HG03175 (cell line): ENCODE results near the gene CALHM1.
"Not testable (repeated sequence)": the region's sequence is repeated elsewhere in the genome, so short reads cannot be mapped to it uniquely, and the experiment has no call there.

Experiments
- ATAC-seq: cut with Tn5 transposase; IDR thresholded peaks from one replicate; pipeline ENCODE4 v1.9.1; 2021; ENCODE audit warnings: mild to moderate bottlenecking, moderate library complexity; ENCODE audit not compliant: unreplicated experiment

The CALHM1 gene, protein sequence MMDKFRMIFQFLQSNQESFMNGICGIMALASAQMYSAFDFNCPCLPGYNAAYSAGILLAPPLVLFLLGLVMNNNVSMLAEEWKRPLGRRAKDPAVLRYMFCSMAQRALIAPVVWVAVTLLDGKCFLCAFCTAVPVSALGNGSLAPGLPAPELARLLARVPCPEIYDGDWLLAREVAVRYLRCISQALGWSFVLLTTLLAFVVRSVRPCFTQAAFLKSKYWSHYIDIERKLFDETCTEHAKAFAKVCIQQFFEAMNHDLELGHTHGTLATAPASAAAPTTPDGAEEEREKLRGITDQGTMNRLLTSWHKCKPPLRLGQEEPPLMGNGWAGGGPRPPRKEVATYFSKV

DNA sequence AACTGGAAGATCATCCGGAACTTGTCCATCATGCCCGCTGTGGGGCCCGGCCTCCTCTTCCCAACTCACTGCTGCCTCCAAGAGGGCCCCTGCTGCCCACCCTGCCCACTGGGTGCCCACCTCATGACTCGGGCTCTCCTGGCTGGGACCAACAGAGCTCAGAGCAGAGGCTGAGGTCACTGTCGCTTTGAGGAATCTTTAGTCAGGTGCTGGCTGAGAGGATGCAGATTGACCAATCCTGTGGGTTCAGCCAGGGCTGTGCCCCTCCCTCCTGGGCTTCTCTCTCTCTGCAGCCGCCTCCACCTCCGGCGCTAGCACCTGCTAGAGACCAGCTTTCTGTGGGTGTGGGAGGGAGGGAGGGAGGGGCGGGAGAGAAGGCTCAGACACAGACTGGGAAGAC lies at the start of gene CALHM1:
TSS of gene CALHM1 (minus strand) at position 181 of the 400 bp plus-strand sequence. CDS start at position 32, 149 bp downstream.
- peak; percentile 53 for ATAC-seq

DNA sequence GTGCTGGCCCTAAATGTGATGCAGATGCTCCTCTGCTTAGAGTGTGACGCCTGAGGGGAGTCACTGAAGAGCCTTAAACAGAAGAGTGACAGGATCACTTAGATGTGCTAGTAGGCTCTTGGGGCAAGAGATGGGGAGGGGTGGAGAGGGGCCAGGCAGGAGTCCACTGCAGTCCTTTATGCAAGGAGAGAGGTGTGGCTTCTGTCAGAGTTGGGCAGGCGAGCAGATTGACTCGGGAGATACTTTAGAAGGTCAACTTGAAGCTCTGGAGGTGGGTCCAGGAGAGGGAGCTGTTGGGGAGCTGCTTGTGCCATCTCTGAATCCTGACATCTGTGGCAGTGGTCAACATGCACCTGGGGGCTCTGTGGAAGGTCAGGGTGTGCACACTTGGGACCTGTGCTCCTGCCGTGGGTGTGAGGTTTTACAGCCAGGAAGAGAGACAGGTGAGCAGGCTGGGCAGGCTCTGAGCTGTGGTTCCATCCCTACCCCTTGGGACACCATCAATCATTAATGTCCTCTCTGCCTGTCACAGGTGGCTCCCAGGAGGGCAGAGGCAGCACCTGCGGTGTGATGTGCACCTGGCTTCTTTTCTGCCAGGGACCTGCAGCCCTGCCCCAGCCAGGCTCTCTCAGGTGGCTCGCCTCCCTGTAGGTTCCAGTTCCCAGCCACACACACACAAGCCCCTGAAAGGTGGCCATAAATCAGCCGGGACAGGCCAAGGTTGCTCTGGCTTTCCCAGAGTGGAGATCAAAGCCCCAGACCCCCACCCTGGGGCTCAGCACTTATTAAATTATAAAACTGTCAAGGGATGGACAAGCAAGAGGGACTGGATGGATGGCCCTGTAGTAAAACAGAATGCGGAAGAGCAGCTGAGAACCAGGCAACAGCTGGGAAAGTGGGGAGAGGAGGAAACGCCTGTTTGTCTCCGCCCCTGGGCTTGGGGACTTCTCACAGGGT lies 48.8 kb upstream of the CALHM1 start:
- no peak for ATAC-seq

DNA sequence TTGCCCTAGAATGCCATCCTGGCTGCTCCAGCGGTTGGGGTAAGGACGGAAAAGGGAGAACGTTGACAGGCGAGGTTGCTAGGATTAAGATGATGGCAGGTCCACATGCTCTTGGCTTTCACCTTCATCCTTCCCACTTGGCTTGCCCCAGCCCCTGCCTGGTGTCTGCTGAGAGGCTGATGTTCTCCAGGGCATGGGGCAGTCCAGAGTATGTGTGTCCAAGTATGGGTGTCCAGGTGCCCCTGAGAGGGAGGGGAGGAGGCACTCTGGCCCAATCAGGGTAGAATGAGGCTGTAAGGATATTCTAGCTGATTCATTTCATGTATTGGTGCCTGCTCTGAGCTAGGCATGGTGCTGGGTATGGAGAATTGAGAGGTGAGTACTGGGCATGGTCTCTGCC lies 47.4 kb upstream of the CALHM1 start:
- ATAC-seq = no peak

DNA sequence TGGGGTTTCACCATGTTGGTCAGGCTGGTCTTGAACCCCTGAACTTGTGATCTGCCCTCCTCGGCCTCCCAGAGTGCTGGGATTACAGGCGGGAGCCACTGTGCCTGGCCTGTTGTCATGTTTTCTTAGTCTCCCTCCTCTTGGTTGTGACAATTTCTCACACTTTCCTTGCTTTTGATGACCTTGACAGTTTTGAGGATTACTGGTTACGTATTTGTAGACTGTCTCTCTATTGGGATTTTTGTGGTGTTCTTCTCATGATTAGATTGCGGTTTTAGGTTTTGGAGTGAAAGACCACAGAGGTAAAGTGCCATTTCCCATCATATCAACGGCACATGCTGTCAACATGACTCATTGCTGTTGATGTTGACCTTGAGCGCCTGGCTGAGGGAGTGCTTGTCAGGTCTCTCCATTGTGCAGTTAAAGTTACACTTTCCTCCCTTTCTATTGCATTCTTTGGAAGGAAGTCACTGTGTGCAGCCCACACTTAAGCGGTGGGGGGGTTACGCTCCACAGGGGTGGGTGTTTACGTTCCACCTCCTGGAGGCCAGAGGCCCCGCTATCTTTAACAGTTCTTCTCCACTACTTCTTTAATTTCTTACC lies 45.6 kb upstream of the CALHM1 start:
- peak; percentile 38 for ATAC-seq

DNA sequence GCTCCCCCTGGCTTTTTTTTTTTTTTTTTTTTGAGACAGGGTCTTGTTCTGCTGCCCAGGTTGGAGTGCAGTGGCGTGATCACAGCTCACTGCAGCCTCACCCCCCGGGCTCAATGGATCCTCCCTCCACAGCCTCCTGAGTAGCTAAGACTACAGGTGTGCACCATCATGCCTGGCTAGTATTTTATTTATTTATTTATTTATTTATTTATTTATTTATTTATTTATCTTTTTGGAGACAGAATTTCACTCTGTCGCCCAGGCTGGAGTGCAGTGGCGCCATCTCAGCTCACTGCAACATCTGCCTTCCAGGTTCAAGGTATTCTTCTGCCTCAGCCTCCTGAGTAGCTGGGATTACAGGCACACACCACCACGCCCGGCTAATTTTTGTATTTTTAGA lies 45.1 kb upstream of the CALHM1 start:
- not testable (repeated sequence) for ATAC-seq

DNA sequence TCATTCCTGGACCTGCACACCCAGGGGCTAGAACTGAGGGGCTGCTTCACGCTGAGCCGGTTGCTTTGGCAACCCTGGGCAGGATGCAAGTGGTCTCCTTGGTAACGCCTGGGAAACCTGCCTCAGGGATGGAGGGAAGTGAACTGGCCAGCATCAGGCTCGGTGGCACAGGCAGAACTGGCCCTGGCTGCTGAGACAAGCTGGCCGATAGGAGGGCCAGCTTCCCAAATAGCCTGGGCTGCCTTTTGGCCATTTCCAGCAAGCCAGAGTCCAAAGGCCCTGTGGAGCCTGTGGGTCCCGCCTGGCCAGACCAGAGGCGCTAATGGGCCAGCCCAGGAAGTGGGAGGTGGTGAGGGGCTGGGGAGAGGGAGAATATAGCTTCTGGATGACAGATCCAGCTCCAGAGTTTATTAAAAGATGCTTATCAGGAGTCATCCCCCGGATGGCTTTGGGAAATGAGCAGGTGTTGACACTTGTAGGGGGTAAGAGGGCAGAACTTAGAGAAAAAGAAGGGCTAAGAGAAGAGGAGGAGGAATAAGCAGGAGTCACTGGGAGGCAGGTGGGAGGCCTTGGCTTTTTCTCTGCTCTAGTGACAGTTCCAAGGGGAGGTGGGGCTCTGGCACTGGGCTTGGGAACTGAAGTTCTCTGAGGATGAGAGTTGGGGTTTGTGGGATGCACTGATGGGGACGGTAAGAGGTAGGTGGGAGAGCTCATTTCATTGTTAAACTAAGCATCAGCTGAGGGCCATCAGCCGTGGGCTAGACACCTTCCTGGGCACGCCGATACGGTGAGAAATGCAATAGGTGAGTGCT lies 44.4 kb upstream of the CALHM1 start:
- ATAC-seq = no peak

DNA sequence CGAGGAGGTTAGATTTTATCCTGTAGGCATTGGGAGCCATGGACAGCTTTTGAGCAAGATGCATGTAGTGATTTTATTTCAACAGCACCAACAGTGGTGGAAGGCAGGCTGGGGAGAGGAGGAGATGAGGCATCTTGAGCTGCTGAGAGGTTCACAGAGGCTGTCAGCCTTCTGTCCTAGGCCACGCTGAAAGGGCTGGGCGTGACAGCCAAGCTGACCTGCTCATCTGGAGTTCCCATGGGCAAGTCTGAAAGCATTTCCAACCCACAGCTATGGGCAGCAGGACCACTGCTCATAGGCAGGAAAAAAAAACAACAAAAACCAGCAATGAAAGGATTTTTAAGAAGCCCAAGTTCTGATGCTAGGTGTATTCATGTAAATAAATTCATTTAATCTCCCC lies 42.5 kb upstream of the CALHM1 start:
- no peak for ATAC-seq

DNA sequence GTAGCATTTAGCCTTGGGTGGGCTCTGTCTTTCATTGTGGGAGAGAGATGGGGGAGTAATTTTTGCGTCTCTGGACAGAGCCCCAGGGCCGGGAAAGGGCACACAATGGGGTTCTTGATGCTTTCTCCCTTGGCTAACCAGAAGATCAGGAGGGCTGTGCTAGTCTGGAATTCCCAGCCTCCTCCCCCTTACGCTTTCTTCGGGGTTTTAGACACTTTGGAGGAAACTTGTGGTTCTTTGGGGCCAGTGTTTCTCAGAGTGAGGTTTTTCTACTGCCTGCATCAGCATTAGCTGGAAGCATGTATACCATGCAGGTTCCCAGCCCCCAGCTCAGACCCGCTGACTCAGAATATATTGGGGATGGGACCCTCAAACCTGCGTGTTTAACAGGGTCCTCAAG lies 41.8 kb upstream of the CALHM1 start:
- ATAC-seq = no peak

DNA sequence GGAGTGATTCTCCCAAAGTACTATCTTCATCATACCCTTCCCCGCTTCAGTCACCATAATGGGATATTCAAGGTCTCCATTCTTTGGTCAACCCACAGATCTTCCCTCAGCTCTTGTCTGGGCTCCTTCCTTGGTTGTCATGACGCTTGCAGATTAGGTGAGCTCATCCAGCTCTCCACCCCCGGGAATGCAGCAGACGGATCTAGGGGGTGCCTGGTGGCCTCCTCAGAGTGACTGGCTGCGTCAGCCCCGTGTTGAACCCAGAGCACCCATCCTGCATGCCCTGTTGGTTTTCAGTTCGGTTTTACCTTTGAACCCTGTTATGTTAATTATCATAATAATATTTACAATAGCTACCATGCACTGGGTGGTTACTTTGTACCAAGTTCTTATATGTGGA lies 41.2 kb upstream of the CALHM1 start:
- ATAC-seq = no peak

DNA sequence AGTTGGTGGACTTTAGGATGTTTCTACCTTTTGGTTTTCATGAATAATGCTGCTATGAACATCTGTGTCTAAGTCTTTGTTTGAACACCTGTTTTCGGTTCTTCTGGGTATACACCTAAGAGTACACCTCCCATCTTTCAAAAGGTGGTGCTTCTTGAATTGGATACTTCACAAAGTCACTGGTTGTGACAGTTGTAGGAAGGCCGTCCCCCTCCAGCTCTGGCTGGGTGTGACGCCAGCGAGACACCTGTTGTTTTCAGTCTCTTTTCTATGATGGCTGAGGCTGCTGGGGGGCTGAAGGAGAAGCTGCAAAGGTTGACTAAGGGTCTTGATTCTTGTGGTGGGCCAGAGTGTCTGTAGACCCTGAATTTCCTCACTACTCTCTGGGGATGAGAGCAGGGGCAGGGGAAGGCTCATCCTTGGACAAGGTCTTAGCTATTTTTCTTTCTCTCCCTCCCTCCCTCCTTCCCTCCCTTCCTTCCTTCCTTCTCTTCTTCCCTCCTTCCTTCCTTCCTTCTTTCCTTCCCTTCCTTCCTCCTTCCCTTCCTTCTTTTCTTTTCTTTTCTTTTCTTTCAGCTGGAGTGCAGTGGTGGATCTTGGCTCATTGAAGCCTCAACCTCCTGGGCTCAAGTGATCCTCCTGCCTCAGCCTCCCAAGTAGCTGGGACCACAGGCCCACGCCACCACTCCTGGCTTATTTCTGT lies 40.4 kb upstream of the CALHM1 start:
- no peak for ATAC-seq

DNA sequence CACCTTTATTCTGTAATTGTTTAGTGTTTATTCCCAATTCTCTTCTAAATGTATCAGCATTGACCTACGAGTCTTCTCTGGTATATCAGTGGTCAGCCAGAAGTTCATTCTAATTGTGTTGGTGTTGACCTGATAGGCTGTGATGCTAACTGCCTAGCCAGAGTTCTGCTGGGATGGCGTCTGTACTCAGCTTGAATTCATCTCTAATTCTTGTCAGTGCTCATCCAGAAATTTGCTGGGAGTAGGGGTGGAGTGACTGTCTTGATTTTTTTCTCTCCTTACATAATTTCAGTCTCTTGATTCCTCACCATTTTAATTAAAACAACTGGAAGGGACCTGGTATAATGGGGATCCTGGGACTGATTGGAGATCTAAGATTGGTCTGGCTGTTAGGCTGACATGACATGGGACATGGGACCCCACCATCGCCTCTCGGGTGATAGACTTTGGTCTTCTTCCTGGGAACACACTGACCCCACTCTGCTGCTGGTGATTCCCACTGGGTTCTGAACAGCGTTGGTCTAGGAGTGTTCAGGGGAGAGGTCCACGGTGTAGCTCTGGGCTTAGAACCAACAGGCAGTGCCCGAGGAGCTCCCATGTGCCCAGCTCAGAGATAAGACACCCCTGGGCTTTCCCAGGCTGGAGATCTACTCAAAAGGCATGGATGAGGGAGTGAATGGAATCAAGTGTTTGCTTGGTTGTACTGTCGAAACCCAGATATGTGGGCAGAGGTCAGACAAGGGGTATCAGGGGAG lies 38.6 kb upstream of the CALHM1 start:
- ATAC-seq = no peak

DNA sequence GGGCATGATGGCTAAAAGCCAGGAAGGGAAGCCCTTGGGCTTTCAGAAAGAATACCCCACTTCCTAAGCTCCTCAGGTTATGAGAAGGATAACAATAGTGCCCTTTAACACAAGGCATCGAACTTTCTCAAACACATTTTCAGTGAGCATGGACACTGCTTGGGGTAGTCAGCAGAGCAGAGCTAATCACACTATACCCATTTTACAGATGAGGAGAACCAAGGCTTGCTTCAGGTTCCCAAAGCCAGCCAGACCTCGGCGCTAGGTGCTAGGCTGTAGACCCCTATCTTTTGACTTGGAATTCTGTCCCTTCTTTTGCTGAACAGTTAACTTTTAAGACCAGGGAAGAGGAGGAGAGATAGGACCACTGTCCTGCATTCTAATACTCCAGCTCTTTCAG lies 36.6 kb upstream of the CALHM1 start:
- ATAC-seq = no peak

DNA sequence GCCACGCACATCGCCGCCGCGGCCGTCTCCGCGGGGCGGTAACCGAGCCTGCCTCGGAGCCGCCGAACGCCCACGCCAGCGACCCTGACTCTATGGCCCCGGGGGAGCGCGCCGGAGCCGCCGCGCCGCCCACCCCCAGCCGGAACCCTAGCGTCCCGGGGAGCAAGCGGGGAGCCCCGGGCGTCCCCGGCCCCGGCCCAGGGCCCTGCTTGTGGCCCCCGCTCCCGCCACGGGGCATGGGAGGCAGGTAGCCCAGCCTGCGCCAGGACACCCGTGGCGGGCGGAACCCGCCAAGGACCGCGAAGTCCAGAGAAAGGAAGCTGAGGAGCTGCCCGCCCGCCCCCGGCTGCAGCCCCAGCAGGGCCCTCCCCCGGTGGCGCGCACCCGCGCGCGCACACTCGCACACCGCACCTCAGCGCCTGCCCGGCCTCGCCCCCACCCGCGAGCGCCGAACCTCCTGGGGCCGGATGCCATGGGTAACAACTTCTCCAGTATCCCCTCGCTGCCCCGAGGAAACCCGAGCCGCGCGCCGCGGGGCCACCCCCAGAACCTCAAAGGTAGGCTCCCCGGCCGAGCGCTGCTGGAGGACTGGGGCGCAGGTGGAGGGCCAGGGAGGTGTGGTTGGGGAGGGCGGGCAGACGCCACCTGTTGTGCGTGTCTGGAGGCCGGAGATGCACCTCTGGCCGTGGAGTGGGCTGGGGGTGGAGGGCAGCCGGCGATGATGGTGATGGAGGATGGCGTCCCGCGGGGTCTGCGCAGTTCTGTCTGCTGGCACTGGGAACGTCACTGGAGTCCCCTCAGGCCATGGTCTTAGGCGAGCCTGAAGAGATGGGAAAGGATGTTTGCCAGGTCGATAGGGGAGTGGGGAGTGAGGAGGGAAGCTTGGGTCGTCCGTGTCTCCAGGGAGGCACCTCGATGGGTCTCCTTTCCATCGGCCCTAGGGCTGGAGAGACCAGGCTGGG lies 35.5 kb upstream of the CALHM1 start:
- no peak for ATAC-seq

DNA sequence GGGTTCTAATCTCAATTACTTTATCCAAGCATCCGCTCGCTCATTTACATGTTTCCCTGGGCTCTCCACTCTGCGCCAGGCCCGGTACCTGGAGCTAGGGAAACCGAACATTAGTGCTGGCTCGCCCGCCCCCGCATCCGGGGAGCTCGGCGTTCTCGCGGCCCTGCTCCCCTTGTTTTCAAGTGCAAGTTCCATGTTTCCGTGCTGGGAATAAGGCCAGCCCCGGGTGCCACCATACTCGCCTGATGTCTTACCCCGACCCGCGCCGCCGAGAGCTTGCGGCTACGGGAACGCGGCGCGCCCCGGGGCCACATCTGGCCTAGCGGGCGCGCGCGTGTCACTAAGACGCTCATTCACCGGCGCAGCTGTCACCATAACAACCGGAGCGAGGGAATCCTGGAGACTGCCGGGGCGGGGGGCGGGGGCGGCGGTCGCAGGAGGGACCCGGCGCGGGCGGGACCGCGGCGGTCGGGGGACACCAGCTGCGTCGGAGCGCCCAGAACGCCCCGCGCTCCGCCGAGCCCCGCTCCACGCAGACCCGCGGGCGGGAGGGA lies 34.7 kb upstream of the CALHM1 start, which contains the start of gene NEURL1:
TSS of gene NEURL1 (plus strand) at position 344 of the 554 bp plus-strand sequence. CDS start 683 bp downstream, outside the sequence.
- ATAC-seq = no peak

DNA sequence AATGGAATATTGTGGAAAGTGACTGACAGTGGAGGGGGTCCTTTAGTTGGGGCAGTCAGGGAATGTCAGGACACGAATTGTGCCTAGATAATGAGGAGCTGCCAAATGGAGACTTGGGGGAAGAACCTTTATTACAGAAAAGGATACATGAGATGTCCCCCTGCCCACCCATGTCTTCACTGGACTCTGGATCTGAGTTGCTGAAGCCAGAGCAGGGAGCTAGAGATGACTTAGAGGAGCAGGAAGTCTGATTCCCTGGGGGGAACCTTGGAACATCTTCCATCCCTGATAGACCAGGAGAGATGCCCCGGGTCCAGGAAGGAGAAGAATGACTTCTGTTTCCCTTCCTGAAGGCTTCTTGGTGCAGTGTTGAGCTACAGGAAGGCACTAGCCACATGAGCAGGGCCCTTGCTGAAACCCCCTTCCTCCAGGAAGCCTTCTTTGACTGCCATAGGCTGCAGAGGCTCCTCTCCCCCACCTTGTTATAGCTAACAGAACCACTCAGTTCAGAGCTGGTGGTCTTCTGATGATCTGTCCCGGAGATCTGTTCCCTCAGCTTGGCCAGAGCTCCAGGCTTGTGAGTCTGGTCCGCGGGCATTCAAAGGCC lies 34.1 kb upstream of the CALHM1 start:
- ATAC-seq = no peak

DNA sequence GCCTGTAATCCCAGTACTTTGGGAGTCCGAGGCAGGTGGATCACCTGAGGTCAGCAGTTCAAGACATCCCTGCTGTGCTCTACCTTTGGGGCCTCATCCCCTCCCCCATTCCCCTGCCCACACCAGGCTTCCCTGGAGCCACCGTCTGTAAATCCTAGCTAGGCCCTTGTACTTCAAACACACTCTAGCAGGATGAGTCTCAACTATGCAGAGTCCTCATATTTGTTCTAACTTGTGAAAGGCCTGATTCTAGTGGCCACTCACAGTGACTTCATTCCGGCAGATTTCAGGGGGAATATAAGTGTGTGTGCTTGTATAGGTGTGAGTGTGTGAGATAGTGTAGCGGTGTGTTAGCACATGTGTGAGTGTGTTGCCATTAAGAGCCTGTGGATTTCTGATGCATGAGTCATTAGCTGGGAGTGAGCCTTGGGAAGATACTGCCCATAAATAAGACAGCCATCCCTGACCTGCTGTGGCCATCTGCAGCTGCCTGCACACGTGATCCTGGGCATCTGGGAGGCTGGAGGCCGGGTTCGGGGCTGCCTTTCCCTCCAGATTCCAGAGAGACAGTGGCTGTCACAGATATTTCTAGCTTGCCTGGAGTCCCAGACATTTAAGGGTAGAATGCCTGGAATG lies 33.1 kb upstream of the CALHM1 start:
- ATAC-seq = no peak

DNA sequence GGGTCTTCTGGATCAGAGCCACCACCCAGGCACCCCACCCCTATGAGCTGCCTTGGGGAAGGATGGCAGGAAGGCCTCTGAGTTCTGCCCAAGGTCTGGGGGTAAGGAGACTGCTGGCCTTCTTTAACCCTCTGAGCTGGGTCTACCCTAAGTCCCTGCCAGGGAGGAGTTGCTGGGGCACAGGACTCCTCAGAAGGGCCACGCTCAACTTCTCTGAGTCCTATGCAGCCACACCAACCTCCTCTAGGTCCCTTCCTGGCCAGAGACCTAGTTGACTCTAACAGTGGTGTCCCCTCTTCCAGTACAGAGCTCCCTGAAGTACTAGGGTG lies 32.2 kb upstream of the CALHM1 start:
- ATAC-seq = peak; percentile 25
